ENCODE measurements around the gene PAGE1.
"Not testable (repeated sequence)": the region's sequence is repeated elsewhere in the genome, so short reads cannot be mapped to it uniquely, and the experiment has no call there.

Gene PAGE1, protein sequence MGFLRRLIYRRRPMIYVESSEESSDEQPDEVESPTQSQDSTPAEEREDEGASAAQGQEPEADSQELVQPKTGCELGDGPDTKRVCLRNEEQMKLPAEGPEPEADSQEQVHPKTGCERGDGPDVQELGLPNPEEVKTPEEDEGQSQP

DNA sequence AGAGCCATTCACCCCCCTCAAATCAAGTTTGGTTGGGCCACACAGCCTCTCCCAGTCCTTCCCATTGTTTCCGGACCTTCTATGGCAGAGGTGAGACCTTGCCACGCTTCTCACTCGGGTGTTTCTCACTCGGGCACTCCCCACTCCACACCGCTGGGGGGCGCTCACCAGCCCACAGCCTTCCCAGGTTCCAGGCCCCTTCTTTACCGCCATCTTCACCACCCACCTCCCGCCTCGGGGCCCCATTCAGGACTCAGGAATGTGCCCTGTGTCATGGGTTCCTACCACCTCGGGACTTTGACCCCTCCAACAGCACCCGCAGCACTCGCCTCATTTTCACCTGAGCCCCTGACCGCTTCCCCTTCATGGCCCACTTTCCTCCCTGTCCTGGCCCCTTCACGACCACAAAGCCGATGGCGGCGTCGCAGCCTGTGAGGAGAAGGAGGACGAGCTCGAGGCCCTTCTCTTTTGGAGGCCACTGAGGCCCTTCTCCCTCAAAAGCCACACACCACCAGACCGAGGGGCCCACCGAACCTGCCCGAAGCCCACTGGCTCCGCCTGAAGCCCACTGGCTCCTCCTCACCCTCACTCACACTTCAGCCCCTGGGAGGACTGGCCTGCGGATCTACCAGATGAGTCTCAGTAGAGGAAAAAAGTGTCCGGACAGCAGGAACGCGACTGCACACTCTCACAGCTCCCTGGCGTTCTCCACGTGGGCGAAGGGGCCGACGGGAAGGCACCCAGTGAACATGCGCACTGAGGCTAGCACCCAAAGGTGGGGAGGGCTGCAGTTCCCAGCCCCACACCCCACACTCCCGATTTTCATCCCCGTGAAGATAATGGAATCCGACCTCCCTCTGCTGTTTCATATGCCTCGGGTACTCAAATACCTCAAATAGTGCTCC lies at the start of gene PAGE1:
TSS of gene PAGE1 (minus strand) at position 709 of the 905 bp plus-strand sequence. CDS start 1,214 bp downstream, outside the sequence.
- DNase-seq (ENCODE audit: low read depth in 2 of 2, low spot score in 1 of 2): no peak

DNA sequence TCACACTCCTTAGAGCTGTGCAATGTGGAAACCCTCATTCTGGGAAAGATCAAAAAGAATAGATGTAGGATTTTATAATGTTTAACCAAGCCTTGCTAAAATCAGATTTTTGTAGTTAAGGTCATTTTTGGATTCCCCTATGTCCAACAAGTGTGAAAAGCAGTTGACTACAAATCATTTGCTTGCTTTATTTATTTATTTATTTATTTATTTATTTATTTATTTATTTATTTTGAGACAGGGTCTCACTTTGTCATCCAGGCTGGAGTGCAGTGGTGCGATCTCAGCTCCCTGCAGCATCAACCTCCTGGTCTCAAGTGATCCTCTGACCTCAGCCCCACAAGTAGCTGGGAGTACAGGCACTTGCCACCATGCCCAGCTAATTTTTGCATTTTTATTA lies 45.7 kb upstream of the PAGE1 start:
- not testable (repeated sequence) for DNase-seq (ENCODE audit: low read depth in 2 of 2, low spot score in 1 of 2)

DNA sequence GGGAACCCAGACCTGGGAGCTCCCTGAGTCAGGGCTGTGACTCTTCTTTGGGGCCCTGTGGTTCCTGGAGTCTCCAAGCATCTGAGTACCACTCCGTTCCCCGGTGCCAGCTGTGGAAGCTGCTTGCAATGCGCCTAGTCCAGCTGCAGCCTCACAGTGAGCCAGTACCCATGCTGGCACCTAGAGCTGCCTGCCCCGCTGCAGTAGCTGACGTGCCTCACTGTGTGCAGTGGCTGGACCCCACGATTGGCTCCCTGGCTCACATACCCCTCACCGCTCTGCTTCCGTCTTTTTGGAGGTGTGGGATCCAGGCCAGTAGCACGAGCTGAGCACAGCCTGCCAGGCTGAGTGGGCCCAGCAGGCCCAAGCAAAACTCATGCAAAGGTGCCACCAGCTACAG lies 32.1 kb upstream of the PAGE1 start:
- no peak for DNase-seq (ENCODE audit: low read depth in 2 of 2, low spot score in 1 of 2)

DNA sequence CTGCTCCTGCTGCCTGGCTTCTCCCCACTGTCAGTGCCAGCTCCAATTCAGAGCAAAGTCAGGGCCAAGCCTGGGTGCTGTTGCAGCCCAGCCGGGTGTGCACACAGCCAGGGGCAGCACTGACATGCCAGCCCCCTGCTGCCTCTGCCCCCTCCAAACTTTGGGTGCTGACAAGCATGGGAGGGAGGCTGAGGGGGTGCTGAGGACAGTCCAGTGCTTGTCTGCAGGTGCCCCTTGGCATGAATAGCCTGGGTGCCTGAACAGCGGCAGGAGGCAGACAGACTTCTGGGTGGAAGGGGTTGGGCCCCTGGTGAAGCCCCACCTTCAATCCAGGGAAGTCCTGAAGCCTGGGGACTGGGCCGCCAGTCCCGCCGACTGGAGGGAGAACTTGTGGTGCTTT lies 31.2 kb upstream of the PAGE1 start:
- DNase-seq (ENCODE audit: low read depth in 2 of 2, low spot score in 1 of 2): no peak

DNA sequence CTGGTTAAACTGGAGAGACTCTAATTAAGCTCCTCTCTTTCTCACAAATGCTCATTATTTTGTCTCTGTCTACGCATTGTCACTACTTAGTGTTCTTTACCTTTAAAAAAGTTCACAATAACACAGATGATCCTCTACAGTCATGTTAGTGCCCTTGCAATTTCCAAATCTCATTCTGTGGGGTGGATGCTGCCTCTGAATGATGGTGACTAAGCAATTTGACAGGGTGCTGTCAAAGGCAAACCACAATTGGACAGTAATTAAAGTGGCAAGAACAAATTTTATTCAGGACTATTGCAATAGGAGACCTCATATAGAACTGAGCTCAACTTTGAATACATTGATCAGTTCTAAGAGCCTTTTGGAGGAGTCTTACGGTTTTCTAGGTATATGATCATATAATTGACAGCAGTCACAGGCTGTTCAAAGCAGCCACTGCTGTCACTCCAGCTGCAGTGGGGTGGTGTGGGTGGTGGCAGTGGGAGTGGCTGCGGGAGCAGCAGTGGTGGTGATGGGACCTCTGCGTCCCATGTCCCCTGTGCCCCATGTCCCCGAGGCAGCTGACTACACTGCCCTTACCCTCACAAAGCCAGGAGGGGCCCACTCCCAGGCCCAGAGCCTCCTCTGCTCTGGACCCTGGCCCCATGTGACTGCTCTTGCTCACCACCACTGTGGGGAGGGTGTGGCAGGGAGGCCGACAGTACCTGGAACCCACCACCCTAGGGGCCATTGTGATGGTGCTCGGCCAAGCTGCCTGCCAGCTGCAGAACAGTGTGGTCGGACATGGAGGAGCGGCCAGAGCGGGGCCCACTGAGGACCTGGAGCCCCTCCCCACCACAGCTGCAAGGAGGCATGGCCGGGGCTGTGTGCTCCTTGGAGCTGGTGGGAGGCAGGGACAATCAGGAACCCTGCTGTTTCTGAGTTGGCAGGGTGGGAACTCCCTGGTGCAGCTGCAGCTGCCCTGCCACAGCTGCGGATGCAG lies 30.4 kb upstream of the PAGE1 start:
- DNase-seq (ENCODE audit: low read depth in 2 of 2, low spot score in 1 of 2): no peak

DNA sequence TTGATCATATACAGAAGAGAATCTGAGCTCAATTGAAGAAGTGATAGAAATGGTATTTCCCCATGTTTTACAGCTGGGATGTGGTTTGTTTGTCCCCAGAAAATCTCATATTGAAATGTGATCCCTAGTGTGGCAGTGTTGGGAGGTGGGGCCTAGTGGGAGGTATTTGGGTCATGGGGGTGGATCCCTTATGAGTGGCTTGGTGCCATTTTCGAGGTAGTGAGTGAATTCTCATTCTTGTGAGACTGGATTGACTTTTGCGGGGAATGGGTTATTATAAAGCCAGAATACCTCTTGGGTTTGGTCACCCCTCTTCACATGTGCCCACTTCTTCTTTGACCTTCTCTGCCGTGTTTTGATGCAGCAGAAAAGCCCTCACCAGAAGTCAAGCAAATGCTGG lies 29.6 kb upstream of the PAGE1 start:
- DNase-seq (ENCODE audit: low read depth in 2 of 2, low spot score in 1 of 2): no peak

DNA sequence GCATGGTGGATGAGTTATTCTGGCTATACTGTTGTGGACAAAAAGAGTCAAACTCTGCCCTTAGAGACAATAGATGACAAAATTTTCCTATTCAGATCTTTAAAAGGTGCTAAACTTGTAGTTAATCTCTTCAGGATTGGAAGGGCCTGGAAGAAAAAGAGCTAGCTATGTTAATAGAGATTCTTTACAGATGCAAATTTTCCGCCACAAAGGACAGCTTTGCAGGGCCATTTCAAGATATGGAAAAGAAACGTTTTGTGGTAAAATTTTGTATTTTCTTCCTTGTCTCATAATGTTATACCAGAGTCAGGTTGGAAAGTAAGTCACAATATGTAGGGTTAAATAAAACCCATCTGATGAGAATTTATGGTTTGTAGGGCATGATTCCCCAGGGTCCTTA lies 24.3 kb upstream of the PAGE1 start:
- not testable (repeated sequence) for DNase-seq (ENCODE audit: low read depth in 2 of 2, low spot score in 1 of 2)

DNA sequence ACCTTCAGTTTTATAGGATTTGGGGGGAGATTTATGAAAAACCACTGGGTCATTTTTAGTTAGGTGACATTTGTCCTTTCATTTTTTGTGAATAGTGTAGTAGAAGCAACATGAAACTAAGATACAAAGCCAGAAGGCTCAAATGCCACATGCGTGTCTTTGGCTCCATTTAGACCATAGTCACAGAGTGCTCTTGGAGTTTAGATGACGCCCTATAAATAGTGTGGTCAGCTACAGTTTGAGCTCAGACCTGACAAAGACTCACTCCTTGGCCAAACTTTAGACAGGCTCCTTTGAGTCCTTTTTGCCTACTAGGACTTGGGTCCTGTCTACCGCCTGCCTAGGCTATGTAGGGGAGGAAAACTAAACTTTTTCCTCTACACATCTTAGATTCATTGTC lies 16.8 kb upstream of the PAGE1 start:
- no peak for DNase-seq (ENCODE audit: low read depth in 2 of 2, low spot score in 1 of 2)

DNA sequence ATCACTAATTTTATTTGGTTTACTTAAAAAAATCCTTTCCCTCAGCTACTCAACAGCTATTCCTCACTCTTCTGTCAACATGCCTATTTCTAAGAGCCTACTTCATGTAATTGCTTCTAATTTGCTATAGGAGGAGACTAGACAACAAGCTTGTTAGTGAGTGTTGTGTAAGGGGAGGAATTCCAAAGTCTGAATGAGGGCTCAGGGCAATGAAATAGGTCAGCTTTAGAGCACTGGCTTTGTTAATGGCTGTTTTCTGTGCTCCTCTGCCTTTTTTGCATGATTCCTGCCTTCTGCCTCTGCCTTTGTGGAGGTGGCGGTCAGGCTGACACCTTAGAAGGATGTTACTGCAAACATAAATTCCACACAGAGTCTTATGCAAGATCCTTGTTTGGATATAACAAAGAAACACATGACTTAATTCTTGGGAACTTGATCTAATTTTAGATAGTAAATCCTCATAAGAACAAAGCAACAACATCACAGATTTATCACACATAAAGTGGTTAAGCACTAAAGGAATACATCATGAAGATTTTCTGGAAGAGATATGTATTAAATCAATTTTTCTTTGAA lies 15.0 kb upstream of the PAGE1 start:
- no peak for DNase-seq (ENCODE audit: low read depth in 2 of 2, low spot score in 1 of 2)

DNA sequence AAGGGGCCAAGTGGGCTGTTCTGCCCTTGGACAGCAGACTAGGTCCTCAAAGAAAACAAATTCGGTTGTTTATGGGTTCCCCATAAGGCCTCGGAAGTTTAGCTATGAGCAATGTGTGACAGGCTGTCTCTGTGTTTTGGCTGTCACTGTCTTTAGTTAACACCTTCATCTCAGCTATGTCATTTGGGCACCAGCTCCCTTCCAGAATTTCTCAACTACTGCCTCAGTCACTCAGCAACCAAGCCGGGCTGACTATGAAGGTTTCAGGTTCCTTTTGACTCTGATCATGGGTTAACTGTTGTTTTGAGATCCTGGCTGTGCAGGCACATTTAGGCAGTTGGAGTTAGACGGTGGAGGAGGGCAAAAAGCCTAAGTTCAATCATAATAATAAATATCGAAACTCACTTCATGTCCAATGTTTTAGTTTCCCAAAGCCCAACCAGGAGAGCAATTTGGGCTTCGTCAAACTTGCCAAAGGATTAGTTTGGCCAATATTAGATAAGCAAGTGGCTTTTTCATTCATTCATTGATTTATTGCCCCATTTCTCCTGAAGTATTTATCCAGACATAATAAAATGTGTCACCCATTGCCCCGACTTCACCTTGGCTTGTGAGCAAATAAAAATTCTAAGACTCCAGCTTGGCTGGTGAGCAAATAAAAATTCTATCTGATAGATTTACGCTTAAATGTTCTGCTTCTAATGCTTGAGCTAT lies 9.1 kb upstream of the PAGE1 start:
- DNase-seq (ENCODE audit: low read depth in 2 of 2, low spot score in 1 of 2): no peak

DNA sequence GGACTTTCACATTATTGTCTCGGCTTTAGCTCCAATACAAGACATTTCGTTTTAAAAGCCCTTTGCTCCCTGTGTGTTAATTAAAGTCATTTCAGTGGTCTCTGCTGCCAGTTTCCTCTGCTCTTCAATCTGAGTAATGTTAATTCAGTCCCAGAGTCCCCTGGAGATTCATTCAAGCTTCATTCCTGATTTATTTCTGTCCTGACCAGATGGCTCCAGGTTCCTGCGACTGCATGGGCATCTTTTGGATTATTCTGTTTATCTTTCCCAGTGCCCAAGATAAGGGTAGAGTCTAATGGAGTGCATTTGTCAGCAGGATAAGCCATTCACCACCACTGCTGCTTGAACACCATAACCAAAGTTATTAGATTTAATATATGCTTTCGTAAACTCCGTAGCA lies 6.1 kb upstream of the PAGE1 start:
- no peak for DNase-seq (ENCODE audit: low read depth in 2 of 2, low spot score in 1 of 2)

DNA sequence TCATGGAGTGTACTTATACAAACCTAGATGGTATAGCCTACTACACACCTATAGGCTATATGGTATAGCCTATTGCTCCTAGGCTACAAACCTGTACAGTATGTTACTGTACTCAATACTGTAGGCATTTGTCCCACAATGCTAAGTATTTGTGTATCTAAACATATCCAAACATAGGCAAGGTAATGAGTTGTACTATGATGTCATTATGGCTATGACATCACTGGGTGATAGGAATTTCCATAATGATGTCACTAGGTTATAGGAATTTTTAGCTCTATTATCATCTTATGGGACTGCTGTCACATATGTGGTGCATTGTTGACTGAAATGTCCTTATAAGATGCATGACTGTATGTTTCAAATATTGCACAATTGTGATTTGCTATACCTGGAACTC lies 5.5 kb upstream of the PAGE1 start:
- DNase-seq (ENCODE audit: low read depth in 2 of 2, low spot score in 1 of 2): no peak

DNA sequence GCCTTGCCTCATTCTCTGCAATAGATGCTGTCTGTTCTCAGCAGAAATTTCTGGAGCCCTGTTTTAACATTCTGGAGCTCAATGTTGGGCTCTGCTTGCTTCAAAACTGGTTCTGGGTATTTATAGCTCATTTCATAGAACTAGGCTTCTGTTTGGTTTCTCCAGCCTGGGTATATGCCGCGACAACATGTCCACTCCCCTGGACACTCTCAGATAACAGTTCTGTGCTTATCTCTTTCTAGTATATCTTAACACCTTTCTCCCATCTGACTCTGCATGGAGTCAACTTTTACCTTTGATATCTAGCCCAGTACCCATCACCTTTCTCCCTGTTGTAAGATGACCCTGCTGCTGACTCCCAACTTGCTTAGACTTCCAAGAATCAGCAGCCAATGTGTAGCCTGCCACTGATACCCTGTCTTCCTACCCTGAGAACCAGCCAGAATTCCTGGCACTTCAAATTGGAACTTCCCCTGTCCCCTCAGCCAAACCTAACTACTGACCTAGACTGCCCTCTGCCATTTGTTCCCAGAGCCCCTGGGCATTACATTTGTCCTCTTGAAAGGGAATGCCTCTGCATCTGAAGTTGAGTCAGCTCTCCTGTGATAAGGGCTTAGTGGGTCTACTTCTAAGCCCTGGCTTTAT lies 20.6 kb downstream of the PAGE1 start:
- no peak for DNase-seq (ENCODE audit: low read depth in 2 of 2, low spot score in 1 of 2)

DNA sequence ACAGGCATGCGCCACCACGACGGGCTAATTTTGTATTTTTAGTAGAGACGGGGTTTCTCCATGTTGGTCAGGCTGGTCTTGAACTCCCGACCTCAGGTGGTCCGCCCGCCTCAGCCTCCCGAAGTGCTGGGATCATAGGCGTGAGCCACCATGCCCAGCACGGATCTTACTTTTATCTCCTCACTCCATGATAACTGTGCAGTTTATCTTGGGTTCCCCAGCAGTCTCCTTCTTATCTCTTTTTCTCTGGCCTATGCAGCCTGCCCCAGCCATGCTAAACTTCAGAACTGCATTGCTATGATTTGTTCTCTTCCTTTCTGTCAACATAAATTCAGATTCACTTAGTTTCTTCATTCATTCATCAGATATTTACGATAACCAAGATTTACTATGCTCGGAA lies 22.4 kb downstream of the PAGE1 start:
- DNase-seq (ENCODE audit: low read depth in 2 of 2, low spot score in 1 of 2): no peak

DNA sequence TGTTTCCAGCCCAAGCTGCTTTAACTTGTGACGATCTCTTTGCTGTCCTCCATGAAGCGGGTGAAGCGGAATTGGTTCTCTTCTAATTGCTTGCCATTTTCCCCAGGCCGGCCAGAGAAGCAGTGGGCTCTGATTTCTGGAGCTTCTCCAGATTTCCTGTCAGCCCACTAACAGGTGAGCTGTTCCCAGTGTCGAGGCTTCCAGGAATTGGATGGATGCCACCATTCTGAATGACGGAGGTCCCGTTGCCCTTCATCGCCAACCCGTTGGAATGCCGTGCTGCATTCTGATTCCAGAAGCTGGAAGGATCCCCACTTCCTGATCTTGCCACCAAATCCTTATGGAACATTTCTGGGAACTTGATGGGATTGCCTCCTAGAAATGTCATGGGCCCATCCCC lies 31.0 kb downstream of the PAGE1 start:
- DNase-seq (ENCODE audit: low read depth in 2 of 2, low spot score in 1 of 2): no peak

DNA sequence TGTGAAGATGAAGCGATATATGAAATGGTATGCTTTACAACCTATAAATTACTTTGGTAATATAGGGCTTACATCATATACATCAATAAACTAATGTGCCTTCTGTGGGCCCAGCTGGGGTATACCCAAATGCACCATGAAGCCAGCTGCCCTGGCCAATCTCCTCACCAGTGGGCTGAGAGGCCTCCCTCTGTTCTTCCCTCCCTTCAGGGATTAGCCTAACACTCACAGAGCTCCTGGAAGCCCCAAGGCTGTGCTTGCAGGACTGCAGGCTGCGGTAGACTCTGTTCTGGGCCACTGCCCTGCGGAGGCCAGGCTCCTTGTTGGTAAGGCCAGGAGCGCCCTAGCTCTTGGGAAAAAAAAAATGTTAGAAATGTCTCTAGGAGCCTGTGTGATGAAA lies 33.9 kb downstream of the PAGE1 start:
- no peak for DNase-seq (ENCODE audit: low read depth in 2 of 2, low spot score in 1 of 2)

DNA sequence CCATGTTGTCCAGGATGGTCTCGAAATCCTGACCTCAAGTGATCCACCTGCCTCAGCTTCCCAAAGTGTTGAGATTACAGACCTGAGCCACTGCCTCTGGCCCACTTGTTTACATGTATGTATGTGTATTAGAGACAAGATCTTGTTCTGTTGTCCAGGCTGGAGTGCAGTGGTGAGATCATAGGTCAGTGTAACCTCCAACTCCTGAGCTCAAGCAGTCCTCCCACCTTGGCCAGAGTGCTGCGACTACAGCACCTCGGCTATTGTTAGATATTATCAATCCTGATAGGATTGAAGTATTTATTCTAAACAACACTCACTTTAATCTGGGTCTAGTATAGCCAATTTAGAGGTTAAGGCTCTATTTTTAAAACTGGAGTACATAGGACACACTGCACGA lies 36.0 kb downstream of the PAGE1 start:
- no peak for DNase-seq (ENCODE audit: low read depth in 2 of 2, low spot score in 1 of 2)

DNA sequence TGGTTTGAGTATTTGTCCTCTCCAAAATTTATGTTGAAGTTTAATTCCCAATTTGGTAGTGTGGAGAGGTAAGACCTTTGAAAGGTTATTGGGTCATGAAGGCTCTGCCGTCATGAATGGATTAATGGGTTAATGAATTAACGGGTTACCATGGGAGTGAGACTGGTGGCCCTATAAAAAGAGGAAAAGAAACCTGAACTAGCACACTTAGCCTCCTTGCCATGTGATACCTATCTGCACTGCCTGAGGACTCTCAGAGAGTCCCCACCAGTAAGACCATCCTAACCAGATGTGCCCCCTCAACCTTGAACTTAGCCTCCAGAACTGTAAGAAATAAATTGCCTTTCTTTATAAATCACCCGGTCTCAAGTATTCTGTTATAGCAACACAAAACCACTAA lies 39.3 kb downstream of the PAGE1 start:
- no peak for DNase-seq (ENCODE audit: low read depth in 2 of 2, low spot score in 1 of 2)

DNA sequence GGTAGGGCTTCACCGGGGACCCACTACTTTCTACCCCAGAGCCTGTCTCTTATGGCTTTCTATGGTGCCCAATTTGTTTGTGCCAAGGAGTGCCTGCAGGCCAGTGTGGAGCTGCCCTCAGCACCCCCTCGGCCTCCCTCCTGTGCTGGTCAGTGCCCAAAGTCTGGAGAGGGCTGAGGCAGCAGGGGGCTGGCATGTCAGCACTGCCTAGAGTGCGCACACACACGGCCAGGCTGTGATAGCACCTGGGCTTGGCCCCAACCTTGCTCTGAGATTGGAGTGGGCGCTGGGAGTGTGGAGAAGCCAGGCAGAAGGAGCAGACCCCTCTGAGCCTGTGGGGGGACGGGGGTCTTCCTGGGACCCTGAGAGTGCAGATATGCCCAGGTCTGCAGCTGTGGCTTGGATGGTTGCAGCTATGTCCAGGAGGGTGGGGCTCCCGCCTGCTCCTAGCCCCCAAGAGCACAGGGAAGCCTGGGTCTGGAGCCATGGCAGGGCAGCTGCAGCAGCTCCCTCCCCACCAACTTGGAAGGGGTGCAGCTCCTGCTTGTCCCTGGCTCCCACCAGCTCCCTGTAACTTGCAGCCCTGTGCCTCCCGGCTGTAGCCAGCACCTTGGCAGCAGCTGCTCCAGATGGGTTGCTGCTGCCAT lies 50.7 kb downstream of the PAGE1 start:
- no peak for DNase-seq (ENCODE audit: low read depth in 2 of 2, low spot score in 1 of 2)

All from stimulated activated CD8-positive, alpha-beta memory T cell treated with anti-CD3 and anti-CD28 coated beads, Interleukin-4, amount 100 ng/mL, for 1 hour (primary cell).